Medulla oblongata (tissue), 1 donor: ENCODE results near the gene ITIH2.
"Not testable (repeated sequence)": the region's sequence is repeated elsewhere in the genome, so short reads cannot be mapped to it uniquely, and the experiment has no call there.

ENCODE experiments used
- DNase-seq: peaks from one replicate; pipeline ENCODE4 v3.0.0-alpha.2; 2015; ENCODE audit errors: extremely low spot score

Gene ITIH2

DNA sequence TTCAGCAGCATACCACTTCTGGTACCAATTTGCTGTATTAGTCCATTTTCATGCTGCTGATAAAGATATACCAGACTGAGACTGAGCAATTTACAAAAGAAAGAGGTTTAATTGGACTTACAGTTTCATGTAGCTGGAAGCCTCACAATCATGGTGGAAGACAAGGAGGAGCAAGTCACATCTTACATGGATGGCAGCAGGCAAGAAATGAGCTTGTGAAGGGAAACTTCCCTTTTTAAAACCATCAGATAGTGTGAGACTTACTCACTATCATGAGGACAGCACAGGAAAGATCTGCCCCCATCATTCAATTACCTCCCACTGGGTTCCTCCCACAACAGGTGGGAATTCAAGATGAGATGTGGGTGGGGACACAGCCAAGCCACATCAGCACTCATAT lies 9.9 kb upstream of the ITIH2 start:
- not testable (repeated sequence) for DNase-seq

GRCh38 chr10:7696545-7696944 lies 6.6 kb upstream of the ITIH2 start:
- DNase-seq, result peak; percentile 35

DNA sequence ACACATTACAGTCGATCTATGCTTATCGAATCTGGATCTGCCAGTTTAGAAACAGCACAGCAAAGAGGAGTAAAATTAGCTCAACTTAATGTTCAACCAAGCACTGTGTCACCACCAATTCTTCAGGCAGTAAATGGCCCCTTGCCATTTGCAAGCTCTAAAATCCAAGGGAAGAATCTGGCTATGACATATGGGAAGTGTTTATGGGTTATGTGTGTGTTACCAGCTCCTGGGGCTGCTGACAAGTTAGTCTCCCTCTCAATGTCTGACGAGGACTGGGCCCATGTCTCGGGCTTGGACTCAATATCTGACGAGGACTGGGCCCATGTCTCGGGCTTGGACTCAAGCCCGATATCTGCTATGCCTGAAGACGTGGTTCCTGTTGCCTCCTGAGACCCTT lies 5.7 kb upstream of the ITIH2 start:
- DNase-seq, result no peak

- peak; percentile 42 for DNase-seq
These were observed 2.5 kb upstream of the ITIH2 start for GRCh38 chr10:7700577-7701125.

DNA sequence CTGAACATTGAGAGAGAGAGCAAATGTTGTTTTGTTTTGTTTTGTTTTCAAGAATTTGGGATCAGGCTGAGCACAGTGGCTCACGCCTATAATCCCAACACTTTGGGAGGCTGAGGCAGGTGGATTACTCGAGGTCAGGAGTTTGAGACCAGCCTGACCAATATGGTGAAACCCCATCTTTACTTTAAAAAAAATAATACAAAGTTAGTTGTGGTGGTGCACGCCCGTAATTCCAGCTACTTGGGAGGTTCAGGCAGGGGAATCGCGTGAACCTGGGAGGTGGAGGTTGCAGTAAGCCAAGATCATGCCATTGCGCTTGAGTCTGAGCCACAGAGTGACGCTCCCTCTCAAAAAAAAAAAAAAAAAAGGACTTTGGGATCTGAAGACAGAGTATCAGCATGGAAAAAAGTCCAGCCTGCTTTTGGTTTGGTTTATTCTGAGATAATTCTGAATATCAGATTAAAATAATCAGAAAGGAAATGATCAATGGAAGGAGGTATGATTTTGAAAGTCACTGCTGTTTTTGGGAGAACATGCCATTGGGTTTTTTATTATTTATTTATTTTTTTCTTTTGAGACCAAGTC lies 1.9 kb upstream of the ITIH2 start:
- DNase-seq, result no peak

DNA sequence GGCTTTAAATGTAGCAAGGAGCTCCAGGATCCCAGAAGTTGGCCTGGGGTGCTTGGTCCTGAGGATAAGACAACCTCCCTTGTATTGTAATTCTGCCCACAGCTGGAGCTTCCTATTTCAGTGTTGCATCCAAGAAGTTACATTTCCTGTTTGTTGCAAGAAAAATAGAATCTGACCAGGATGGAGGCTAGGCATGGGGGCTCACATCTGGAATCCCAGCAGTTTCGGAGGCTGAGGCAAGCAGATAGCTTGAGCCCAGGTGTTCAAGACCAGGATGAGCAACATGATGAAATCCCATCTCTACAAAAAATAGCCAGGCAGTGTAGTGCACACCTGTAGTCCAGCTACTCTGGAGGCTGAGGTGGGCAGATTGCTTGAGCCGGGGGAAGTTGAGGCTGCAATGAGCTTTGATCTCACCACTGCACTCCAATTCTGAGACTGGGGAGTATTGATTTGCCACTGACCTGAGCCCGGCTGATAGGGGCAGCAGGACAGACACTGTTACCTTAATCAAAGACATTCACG lies 766 bp upstream of the ITIH2 start:
- no peak for DNase-seq

- no peak for DNase-seq
These were observed 1.2 kb downstream of the ITIH2 start for GRCh38 chr10:7704071-7705016.

DNA sequence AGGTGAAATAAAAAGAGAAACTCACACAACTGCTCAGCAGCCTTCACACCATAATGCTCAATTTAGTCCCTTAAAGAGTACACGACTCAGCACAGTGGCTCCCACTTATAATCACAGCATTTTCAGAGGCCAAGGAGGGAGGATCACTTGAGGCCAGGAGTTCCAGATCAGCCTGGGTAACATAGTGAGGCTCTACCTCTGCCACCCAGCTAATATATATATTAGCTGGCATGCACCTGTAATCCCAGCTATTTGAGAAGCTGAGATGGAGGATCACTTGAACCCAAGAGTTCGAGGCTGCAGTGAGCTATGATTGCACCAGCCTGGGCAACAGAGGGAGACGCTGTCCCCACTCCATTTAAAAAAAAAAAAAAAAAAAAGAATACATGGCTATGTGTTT lies 2.2 kb downstream of the ITIH2 start:
- no peak for DNase-seq

DNA sequence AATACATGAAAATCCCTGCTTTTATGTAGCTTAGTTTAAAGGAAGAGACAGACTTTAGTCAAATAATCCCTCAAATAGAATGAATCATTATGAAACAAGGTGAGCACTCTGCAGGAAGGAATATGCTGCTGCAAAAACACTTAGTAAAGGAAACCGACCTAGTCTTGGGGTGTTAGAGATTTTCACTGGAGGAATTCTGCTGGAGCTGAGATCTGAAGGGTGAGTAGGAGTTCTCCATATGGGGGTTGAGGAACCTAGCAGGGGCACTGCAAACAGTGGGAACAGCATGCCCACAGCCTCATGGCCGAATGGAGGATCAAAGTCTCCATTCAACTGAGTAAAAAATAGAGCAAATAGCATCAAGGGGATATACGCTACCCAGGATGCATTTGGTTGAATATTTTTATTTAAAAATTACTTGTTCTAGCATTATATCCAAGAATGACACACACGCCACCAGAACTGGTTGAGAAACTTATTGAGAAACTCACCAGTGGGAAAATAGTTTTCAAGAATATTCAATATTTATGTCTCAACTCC lies 3.5 kb downstream of the ITIH2 start:
- no peak for DNase-seq

GRCh38 chr10:7707102-7707501 lies 4.0 kb downstream of the ITIH2 start:
- DNase-seq, result no peak

DNA sequence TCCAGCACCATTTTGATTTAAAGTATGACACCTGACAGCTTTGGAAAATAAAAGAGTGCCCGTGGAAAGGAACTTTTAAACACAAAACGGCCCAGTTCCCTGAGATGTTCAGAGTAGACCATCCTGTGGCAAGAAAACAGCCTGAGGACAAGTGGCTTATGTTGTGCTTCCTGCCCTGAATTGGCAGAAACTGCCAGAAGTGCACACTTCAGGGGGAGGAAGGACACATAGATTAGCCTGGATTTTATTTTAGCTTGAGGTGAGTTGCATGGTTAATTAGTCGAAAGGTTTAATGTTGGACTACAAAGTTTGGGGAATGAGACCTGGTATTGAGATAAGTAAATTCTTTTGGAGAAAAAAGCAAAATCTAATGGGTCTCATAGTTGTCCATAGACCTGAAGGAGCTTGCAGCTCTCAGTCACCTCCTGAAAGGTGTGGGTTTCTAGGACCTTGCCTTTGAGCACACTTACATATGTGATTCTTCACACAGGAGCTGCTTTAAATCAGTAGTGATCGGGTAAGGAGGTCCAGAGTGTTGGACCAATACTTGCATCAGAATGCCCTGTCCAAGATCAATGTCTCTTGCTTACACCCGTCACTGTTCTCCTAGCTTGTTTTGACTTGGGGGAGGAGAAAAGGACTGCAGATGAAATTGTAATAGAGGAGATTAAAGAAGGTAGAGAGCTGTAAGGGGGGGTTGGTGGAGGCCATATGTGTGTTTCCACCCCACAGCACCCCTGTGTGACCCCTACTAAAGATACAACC lies 4.9 kb downstream of the ITIH2 start:
- no peak for DNase-seq

- DNase-seq, result no peak
These were observed 5.7 kb downstream of the ITIH2 start for GRCh38 chr10:7708832-7709231.

DNA sequence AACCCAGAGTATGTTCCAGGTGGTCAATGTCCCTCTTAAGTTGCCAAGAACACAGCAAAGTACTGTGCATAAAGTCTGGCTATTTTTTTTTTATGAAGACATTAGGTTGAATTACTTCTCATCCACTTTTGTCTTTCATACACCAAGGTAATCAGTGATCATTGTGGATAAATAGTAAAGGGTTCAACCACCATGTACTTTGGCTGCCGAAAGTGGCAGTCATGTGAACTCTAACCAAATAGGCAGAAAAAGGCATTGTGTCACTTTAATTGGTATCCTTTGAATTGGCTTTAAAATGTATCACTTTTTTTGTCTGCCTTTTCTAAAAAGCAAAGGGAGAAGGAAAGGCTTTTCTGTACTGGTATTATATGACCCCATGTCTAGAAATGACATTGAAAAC lies 7.3 kb downstream of the ITIH2 start:
- no peak for DNase-seq

- not testable (repeated sequence) for DNase-seq
These were observed 8.0 kb downstream of the ITIH2 start for GRCh38 chr10:7711075-7711474.

DNA sequence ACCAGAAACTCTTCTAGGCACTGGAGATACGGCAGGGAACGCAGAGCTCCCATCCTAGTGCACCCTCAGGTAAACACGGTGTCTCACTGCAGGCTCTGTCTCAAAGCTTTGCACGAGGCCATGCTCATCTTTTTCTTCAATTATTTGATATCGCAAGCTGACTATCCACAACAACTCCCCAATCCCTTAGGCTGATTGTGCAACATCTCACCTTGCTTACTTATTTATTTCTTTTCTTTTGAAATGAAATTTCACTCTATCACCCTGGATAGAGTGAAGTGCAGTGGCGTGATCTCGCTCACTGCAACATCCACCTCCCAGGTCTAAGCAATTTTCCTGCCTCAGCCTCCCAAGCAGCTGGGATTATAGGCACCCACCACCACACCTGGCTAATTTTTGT lies 12.4 kb downstream of the ITIH2 start:
- DNase-seq, result no peak

DNA sequence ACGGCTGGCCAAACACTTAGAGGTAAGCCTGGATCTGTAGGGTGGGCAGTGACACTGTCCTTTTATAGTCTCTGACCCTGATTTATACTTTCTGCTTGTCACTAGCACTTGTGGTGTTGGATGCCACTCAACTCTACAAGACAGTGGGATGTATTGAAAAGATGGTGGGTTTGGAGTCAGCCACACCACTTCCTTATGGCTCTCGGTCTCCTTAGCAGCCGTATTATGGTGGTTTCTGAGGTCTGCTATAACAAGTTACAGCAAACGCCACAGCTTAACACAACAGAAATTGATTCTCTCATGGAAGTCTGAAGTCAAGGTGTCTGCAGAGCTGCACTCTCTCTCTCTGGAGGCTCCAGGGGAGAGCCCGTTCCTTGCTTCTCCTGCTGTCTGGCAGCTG lies 14.7 kb downstream of the ITIH2 start:
- DNase-seq, result no peak

DNA sequence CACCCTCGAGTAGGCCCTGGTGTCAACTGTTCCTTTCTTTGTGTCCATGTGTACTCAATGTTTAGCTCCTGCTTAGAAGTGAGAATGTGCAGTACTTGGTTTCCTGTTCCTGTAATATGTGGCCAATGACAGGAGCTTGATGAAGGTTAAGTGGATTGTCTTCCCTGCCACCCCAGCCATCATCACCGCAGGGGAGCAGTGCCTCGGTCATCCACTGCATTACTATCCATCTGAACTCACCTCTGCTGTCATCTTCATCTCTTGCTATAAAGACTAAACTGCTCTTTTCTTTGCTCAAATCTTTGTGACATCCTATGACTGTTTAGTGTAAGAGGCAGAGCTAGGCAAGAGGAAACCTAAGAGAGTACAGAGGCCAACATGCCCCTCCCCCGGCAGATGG lies 15.6 kb downstream of the ITIH2 start:
- no peak for DNase-seq

DNA sequence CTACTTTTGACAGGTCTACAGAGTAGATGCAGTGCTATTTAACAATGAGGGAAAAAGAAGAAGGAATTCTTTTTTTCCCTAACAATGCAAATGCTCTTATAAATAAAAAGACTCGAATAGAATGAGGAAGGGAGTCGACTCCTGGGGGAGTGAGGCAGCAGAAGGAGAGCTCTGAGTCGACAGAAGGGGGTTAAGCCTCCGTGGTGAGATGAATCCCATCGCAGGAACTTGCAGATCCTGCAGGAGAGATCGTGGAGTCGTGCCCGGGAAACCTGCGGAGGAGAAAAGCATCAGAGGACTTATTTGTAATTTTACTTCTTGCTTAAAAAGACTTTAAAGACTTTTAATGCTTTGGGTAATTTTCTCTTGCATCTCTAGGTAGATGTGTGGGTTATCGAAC lies 17.4 kb downstream of the ITIH2 start:
- no peak for DNase-seq

DNA sequence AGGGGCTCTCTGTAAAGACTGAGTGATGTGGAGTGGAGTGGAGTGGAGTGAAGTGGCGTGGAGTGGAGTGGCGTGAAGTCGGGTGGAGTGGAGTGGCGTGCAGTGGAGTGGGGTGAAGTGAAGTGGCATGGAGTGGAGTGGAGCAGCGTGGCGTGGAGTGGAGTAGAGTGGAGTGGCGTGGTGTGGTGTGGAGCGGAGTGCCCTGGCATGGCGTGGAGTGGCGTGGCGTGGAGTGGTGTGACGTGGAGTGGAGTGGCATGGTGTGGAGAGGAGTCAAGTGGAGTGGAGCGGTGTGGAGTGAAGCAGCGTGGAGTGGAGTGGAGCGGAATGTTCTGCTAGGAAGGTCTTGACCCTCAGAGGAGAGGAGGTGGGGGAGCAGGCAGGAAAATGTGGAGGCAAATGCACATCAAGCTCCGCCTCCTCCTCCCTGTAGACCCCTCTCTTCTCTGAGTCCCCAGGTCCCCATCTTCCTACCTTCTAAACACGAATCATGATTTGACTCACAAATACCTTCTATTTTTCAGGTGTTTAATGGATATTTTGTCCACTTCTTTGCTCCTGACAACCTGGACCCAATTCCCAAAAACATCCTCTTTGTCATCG lies 19.9 kb downstream of the ITIH2 start:
- DNase-seq, result no peak

GRCh38 chr10:7734821-7735220 lies 31.7 kb downstream of the ITIH2 start:
- no peak for DNase-seq
